IPS-NIHi7 (cell line): ENCODE results near the gene ZNF22.

ENCODE experiments used
- DNase-seq: peaks from one replicate; pipeline ENCODE4 v3.0.0; 2012; ENCODE audit warnings: mixed read lengths; ENCODE audit errors: extremely low spot score

The ZNF22 gene

DNA sequence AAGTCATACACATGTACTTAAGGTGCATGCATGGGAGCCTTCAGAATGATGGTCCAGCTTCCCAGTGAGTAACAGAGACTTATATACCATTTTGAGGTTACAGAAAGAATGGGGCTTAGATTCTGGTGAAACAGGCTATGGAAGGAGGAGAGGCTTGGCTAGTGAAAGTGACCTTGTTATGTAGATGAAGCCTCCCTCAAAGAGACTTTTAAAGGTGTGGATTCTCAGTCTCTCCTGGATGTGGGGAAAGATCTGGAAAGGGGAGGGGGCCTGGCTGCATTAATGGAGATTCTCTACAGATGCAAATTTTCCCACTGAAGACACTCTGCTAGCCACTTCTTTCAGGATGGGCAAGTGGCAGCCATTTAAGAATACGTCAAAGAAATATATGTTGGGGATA is 35.6 kb upstream of the ZNF22 start:
- no peak for DNase-seq

DNA sequence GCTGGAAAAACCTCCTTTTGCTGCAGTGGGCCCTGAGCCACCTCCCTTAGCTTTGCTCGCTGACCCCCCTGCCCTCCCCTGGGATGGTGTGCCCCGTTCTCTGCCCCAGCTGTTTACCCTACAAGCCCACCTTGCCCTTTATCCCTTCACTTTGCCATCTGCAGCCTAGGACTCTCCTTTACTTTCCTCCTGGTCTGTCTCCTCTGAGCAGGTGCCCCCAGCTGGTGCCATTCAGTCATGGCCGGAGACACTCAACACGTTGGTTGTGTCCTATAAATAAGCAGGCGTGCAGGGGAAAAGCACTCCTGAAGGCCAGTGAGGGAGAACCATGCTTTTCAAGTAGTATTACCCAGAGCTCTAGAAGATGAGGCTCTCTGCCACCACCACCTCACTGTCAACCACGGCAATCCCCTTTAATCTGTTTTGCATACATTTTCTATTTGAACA is 35.0 kb upstream of the ZNF22 start:
- DNase-seq: no peak

DNA sequence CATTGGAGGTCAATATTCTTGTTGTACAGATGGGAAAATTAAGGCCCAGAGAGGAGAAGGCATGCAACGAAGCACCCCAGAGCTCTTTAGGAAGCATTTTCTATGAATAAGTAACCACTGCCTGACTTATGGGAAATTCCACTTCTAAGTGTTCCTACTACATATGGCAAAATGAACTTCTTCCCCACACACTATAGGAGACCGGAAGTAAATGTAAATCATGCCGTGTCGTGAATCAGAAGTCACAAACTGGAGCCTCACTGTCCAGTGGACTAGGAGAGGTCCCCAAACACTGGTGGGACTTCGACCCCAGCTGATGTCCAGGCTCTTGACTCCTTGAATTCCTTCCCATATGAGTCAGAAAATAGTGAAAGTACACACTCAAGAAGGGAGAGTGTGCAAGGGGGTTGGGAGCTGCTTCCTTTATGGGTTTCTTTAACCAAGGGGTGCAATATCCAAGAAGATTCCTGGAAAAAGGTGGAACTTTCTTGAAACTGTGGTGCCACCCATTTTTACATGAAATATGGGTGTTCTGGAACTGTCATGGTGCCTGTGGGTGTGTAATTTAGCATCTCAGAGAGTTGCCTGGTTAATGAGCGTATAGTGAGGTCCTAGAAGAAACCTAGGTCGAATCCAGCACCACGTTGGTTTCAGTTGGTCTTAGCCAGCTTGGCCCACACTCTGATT is 34.5 kb upstream of the ZNF22 start:
- no peak for DNase-seq

DNA sequence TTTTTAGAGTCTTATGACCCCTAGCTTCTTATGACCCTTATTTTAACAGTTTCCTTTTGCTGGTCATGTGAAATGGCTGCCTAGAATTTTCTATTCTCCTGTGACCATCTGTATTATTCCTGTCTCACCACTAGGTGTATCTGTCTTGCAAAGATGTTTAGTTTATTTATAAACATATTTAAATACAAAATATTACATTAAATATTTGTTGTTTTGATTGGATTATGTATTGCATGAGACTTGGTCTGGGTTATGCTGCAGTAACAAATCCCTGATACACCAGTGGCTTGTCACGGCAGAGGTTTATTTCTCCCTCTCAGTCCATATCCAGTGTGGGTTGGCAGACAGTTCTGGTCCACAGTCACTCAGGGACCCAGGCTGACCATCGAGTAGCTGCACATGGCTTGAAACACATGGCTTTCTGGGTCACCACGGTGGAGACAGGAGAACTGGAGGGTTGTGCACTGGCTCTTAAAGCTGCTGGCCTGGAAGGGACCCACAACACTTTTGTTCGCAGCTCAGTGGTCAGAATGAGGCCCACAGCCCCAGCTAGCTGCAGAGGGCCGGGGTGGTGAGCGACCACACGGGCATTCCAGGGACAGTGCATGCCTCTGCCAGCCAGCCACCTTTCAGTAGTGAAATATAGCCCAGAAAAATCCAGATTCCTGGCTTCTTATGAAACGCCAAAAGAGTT is 33.8 kb upstream of the ZNF22 start:
- no peak for DNase-seq

DNA sequence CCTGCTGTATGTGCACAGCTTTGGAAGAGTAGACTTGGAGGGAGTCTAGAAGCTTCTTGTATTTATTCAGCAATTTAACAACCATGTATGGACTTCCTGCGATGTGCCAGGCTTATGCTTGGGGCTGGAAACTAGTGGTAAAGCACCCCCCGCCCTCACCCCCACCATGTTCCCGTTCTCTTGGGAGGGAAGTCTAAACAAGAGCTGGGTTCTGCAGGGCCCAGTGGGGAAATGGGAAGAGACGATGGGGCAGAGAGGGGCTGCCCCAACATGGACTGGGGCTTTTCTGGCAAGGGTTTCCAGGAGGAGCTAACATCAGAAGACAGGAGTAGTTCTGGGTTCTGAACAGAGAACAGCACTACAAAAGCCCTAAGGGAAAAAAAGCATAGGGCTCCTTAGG is 33.1 kb upstream of the ZNF22 start:
- no peak for DNase-seq

DNA sequence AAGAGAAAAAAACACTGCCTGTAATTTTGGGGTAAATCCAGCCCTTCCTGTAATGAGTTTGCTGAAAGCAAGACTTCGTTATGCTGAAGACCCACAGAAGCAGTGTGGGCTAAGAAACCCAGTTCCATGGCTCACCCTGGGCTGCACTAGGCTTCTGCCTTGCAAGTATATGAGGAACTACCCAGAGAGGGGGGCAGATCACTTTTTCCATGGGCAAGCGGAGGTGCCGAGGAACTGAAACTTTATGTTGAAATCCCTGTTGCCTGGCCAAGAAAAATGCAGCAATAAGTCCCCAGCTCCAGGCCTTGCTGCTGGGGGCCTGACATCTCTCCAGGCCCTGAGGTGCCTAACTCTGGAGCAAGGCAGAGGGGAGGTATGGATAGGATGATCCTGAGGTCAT is 32.6 kb upstream of the ZNF22 start:
- no peak for DNase-seq

DNA sequence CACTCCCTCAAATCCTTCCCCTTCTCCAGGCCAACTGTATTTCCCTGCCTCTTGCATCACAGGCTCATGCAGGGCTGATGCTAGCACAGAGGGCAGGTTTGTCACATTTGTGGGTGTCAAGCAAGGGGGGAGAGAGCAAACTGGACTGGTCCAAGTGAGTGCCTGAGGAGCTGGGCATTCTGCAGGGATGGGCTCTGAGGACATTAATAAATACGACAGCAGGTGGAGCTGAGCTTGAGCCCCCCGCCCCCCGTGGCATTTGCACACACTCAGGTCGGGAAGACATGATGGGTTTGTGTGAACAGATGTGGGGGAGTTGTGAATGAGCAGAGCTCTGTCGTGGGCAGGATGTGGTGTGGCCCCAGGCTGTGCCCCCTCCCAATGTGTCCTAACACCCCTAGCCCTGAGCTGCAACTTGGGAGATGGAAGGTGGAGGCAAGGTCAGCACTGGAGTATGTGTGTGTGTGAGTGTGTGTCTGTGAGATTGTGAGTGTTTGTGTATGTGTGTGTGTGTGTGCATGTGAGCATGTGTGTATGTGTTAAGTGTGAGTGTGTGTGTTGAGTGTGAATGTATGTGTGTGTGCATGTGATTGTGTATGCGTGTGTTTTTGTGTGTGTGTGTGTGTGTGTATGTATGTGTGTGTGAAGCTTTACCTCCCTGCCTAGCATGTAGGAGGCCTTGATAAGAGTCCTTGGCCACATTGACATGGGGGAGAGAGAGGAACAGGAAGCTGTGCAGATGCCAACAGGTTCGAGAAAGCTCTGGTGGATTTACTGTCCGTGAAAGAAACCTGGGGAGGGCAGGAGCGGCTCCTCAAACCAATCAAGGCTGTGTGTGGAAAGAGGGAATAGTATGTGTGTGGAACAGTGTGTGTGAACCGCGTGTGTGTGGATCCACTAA is 32.0 kb upstream of the ZNF22 start:
- DNase-seq: no peak

DNA sequence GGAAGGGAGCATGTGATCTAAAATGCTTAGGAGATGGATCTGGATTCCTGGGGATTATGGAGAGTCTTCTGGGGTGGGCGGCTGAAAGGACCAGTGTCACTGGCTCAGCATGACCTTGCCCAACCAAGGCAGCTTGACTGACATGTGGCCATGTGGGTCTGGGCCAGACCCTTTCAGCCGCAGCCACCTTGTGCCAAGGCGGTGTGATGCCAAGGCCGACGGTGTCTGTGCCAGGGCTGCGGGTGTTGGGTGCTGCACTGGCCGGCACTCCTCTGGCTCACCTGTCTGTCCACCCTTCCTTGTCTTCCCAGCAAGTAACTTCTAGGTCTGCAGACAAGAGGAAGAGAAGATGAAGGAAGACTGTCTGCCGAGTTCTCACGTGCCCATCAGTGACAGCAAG is 30.9 kb upstream of the ZNF22 start:
- no peak for DNase-seq

DNA sequence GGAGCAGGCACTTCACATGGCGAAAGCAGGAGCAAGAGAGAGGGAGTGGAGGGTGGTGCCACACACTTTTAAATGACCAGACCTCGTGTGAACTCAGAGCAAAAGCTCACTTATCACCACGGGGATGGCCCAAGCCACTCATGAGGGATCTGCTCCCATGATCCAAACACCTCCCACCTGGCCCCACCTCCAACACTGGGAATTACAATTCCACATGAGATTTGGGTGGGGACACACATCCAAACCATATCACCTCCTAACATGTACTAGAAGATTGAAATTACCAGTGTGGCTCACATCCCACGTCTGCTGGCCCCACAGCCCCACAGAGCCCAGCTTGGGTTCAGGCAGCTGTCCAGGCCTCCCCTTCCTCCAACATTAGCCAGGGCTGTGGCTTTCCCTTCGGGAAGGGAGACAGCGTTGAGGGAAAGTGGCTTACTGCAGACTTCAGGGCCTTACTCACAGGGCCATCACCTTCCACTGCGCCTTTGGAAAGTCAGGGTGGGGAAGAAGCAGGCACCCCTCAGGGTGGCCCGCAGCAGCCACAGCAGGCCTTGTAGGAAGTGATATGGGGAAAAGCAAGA is 29.8 kb upstream of the ZNF22 start:
- DNase-seq: no peak

DNA sequence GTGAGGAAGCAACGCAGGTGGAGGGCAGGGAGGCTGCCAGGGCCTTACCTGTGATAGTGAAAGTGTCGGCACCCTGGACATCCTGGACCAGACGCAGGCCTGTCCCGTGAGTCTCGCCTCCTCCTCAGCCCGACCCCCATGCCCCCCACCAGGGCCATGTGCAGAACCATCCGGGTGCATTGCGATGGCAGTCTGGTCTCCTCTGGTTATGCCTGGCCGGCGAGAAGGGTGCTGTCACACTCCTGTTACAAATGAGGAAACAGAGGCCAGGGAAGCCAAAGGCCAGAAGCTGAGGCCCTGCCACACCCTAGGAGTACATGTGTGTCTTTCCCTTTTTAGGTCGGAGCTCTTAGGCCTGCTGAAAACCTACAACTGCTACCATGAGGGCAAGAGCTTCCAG is 29.3 kb upstream of the ZNF22 start:
- no peak for DNase-seq

DNA sequence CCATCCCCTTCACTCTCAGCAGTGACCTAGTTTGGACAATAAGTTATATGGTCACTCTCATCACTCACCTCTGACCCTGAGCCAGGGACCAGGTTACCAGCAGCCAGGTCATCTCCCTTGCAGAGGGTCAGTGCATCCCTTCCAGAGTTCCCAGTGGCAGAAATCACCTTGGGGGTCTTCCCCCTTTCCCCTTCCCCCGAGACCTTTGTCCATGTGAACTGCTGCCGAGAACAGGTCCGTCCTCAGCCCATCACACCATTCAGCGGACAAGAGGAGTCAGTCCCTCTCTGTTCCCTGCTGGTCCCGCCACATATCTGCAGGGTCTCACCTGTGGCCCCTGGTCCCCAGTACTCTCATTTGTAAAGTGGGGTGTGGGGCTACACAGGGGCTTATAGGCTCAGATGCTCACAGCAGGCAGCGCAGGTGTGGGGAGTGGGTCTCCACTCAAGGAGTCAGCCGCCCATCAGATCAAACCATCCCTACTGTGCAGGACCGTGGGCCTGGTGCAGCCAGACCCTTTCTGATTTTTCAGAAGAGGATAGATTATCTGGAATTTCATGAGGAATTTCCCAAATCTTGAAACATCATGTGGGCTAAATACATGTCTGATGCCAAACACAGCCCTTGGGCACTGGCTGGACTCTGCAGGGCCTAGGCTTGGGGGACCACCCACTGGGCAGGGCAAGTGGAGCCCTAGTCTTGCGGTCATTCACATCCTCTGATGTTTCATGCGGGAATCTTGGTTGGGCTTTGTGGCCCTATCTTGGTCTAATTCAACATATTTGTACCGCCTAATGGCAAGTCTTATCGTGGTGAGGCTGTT is 28.6 kb upstream of the ZNF22 start:
- no peak for DNase-seq

DNA sequence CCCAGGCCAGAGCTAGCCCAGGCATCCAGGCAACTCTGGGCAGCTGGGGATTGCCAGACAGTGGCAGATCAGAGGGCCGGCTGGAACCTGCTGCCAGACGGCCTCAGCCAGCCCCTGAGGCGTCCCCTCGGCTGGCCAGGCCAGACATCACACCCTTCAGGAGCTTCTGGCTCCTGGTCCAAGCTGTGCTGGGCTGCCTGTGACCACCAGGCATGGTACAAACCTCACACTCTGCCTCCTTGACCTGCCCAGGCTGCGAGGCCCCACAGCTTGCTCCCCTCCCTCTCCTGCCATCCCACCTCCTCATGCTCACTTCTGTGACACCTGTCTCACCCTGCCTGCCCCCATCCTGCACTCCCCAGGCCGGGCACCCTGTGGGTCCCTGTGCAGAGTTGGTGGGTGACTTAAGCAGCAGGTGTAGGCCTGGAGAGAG is 27.8 kb upstream of the ZNF22 start:
- DNase-seq: no peak

DNA sequence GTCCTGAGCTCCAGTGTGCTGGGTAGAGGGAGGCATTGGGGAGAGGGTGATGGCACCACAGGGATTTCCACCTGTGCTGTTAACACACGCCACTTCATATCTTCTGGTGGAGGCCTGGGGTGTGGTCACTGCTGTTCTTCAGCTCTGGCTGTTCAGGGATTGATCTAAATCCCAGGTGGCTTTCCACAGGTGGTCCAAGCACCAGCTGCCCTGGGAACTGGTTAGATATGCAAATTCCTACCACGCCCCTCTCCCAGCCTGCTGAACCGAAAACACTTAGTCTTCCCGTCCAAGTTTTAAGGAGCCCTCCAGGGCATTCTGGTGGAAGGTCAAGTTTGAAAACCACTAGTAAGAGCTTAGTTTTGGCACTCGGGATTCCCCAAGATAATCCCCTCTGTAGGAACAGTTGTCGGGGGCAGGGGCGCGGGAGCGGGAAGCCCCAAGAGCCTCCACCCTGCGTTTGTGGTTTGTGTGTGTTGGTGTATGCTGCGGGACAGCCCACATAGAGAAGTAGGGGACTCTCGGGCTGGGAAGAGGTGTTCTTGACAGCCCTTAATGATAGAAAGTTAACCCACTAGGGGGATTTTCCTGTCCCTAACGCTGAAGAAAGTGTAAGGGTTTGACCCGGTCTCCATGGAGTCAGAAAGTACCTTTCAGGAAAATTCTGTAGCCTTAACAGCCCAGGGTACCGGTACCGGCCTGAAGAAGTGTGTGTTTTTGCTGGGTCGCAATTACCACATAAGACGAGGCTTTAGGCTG is 27.2 kb upstream of the ZNF22 start:
- no peak for DNase-seq

DNA sequence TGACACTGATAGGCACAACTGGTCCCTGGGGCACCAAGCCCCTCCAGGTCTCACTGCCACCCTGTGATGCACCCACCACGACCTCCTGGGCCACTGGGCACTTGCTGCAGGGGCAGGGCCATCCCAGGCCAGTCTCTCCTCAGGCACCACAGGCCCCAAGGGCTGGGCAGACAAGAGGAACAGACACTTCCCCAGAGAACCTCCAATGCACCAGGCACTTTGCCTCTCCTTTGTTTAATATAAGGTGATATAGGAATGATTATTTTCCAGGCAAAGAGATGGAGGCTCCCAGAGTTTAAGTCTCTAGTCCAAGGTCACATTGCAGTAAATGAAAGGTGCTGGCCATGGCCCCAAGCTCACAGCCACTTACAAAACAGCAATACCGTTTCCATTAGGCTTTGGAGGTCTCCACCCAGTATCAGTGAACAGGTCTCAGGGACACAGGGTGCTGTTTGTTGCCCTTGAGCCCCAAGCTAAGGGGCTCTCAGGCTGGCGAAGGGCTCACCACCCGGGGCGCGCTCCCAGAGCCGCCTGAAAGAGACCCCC is 26.6 kb upstream of the ZNF22 start:
- no peak for DNase-seq

DNA sequence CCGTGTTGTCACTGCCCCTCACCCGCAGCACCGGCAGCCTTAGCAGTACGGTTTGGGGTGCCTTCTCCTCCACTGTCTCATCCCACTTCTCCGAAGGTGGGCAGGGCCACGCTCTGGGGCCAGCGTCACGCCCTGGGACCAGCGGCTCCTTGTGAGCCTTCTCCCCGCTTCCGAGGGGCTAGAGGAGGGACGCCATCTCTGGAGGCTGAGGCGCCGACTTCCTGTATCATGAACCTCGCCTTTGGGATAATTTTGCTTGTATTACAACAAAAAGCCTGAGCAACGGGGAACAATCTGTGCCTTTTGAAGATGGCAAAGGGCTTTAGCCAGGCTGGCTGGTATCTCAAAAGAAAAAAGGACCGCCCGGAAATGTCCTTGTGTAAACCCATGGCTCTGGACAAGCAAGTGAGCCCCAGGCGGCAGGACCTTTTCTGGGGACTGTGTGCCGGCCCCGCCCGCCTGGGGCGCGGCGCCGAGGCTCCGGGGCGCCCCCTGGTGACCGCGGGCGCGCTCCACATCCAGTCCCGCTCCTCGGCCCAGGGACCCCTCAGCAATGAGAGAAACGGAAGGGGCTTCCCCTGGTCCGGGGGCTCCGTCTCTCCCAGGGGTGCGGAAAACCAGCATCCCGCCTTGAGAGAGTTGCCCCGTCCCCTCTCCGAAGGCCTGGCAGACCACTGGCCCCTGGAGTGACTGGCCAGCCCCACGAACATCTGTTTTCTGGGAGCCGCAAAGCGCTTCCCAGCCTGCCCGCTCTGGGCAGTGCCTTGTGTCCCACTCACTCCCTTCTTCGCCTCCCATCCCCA is 25.9 kb upstream of the ZNF22 start:
- DNase-seq: peak; percentile 74

DNA sequence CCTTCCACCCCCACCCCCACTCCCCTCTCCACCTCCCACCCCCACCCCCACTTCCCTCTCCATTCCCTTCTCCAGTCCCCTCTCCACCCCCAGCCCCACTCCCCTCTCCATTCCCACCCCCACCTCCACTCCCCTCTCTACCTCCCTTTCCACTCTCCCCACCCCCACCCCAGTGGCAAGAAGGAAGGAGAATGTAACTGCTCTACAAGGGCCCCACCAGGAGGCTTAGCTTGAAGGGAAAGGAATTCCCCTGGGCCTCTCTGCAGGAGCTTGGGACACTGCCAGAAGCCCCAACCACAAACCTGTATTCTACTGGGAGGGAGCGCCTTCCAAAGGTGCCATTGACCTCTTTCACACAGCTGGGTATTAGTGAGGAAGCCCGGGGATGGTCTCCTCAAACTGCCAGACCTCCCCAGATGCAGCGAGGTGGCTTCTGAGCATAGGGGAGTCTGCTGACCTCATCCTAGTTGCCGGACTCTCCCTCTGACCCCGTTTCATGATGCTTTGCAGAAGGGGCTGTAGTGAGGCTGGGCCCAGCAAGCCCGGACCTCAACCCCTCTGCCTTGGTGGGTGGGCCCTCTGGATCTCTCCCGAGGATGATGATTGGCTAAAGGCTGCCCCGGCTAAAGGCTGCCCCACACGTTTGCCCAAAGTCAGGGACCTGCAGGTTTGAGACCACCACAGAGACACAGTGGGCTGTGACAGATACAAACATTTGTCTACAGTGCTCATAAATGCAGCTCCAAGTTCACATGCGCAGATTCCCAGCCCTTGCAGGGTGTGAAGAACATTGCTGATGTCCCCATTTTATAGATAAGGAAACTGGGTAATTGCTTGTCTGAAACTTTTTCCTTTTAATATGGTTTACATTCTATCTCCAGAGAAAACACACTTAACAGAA is 25.0 kb upstream of the ZNF22 start:
- peak; percentile 20 for DNase-seq

DNA sequence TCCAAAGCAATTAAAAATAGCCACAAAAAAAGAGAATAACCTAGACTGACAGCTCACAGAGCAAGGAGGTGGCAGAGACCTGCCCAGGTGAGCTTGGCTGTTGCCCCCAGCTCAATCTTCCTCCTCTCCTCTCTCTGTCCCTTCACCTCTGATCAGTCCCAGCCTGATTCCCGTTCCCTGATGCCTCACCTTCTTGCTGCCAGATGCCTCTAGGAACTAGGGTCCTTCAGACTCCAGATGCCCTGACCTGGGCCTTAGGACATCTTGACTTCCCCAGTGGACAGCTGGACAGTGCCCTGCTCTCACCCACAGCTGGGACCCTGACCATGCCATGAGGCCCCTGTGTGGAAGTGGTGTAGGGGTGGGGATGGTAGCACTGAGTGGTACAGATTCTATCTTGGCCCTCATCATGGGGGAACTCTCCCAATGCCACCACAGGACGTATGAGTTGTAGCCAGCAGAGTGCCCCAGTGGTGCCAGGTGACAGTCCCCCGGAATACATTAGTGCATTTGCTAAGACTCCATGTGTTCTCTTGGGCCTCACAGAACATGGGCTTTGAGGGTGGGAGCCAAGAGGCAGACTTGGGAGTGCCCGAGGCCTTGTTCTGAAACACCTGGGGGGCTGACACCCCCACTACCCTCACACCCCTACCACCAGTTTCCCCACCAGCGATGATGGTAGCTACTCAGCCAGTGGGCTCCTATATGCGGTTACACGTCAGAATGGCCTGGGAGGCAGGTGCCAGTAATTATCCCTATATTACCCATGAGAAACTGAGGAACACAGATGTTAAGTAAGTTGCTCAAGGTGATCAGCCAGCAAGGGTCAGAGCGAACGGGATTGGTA is 24.1 kb upstream of the ZNF22 start:
- DNase-seq: no peak
